WTC11 (cell line): ENCODE data around the gene EFCAB12. TPM values are rescaled to one million over a fixed set of nuclear protein-coding genes. Genes with fewer than 3 reads are reported as not detected.

ENCODE experiments used
- ATAC-seq: fragments of 200-7000 bp; cut with Tn5 transposase; 2 replicates; pipeline ENCODE4 v1.10.0; 2021; ENCODE audit warnings: mild to moderate bottlenecking, moderate library complexity
- CTCF ChIA-PET: fragments of 300-600 bp; sonication (Branson Sonifier 250); formaldehyde crosslinking; loops from one replicate; lab custom pipeline; 2021; ENCODE audit warnings: antibody characterized with exemption; lab: Charles Lee
- POLR2A ChIA-PET: fragments of 350-600 bp; sonication (Branson Sonifier 250); formaldehyde crosslinking; loops from one replicate; lab custom pipeline; 2021; ENCODE audit warnings: antibody characterized with exemption; lab: Charles Lee
- DNase-seq: peaks from one replicate; pipeline ENCODE4 v3.0.0; 2021; ENCODE audit warnings: low spot score
- H3K27ac Mint-ChIP-seq: 2 replicates; pipeline ENCODE4 v1.8.0; 2021; ENCODE audit warnings: mixed read lengths
- H3K27me3 Mint-ChIP-seq: 2 replicates; pipeline ENCODE4 v1.8.0; 2021; ENCODE audit warnings: low read depth, mild to moderate bottlenecking, moderate library complexity, mixed read lengths
- H3K36me3 Mint-ChIP-seq: 2 replicates; pipeline ENCODE4 v1.8.0; 2021; ENCODE audit warnings: mixed read lengths
- H3K4me1 Mint-ChIP-seq: 2 replicates; pipeline ENCODE4 v1.8.0; 2022; ENCODE audit warnings: mixed read lengths
- H3K4me3 Mint-ChIP-seq: 2 replicates; pipeline ENCODE4 v1.8.0; 2021; ENCODE audit warnings: mild to moderate bottlenecking, moderate library complexity, mixed read lengths
- H3K9me3 Mint-ChIP-seq: 2 replicates; pipeline ENCODE4 v1.8.0; 2021; ENCODE audit warnings: mixed read lengths
- ESRRA ChIP-seq: sonication (generic); formaldehyde crosslinking; IDR thresholded peaks from 2 replicates; pipeline ENCODE4 v1.8.1; 2022; ENCODE audit warnings: mild to moderate bottlenecking, missing genetic modification reagents, borderline replicate concordance
- FOXK1 ChIP-seq: sonication (generic); formaldehyde crosslinking; IDR thresholded peaks from 2 replicates; pipeline ENCODE4 v1.8.0; 2022; ENCODE audit warnings: mild to moderate bottlenecking, moderate library complexity, missing genetic modification reagents
- GTF2I ChIP-seq: fragments of 250-450 bp; sonication (Bioruptor Pico); conservative IDR thresholded peaks from 2 replicates; pipeline ENCODE4 v1.4.0; 2021; ENCODE audit warnings: mild to moderate bottlenecking
- MYBL2 ChIP-seq: sonication (generic); formaldehyde crosslinking; IDR thresholded peaks from 2 replicates; pipeline ENCODE4 v1.8.1; 2023; ENCODE audit warnings: mild to moderate bottlenecking, moderate library complexity, missing genetic modification reagents
- NFATC4 ChIP-seq: fragments of 250-450 bp; sonication (Bioruptor Pico); IDR thresholded peaks from 2 replicates; pipeline ENCODE4 v1.9.0; 2021; ENCODE audit warnings: mild to moderate bottlenecking
- RELA ChIP-seq: sonication (generic); formaldehyde crosslinking; IDR thresholded peaks from 2 replicates; pipeline ENCODE4 v1.8.1; 2022; ENCODE audit warnings: missing genetic modification reagents, mild to moderate bottlenecking, borderline replicate concordance
- SMAD4 ChIP-seq: sonication (generic); formaldehyde crosslinking; IDR thresholded peaks from 2 replicates; pipeline ENCODE4 v1.8.0; 2022; ENCODE audit warnings: mild to moderate bottlenecking, missing genetic modification reagents
- SP1 ChIP-seq: sonication (generic); formaldehyde crosslinking; conservative IDR thresholded peaks from 2 replicates; pipeline ENCODE4 v1.8.1; 2022; ENCODE audit warnings: missing genetic modification reagents
- TCF7 ChIP-seq: sonication (generic); formaldehyde crosslinking; IDR thresholded peaks from 2 replicates; pipeline ENCODE4 v1.8.0; 2022; ENCODE audit warnings: mild to moderate bottlenecking, low read depth, missing genetic modification reagents, moderate library complexity
- TEAD1 ChIP-seq: sonication (generic); formaldehyde crosslinking; IDR thresholded peaks from 2 replicates; pipeline ENCODE4 v1.8.0; 2022; ENCODE audit warnings: mild to moderate bottlenecking, missing genetic modification reagents
- total RNA-seq: library from RNA; stranded (reverse); gene quantifications from 3 replicates; pipeline ENCODE4 v1.2.3, GENCODE V29; 2021
- TF ChIP-seq, protein P1 (sequence below): fragments of 250-450 bp; sonication (Bioruptor Pico); conservative IDR thresholded peaks from 2 replicates; pipeline ENCODE4 v1.9.0; 2021; ENCODE audit warnings: mild to moderate bottlenecking
- TF ChIP-seq, protein P2 (sequence below): sonication (generic); formaldehyde crosslinking; IDR thresholded peaks from 2 replicates; pipeline ENCODE4 v1.8.1; 2022; ENCODE audit warnings: low read depth, missing genetic modification reagents, borderline replicate concordance
- TF ChIP-seq, protein P3 (sequence below): sonication (generic); formaldehyde crosslinking; IDR thresholded peaks from 2 replicates; pipeline ENCODE4 v1.8.1; 2023; ENCODE audit warnings: mild to moderate bottlenecking, missing genetic modification reagents
- TF ChIP-seq, protein P4 (sequence below): fragments of 250-450 bp; sonication (Bioruptor Pico); IDR thresholded peaks from 2 replicates; pipeline ENCODE4 v1.9.0; 2021; ENCODE audit warnings: mild to moderate bottlenecking
- TF ChIP-seq, protein P5 (sequence below): sonication (generic); formaldehyde crosslinking; IDR thresholded peaks from 2 replicates; pipeline ENCODE4 v1.8.0; 2022; ENCODE audit warnings: mild to moderate bottlenecking, missing genetic modification reagents
- TF ChIP-seq, protein P6 (sequence below): sonication (generic); formaldehyde crosslinking; IDR thresholded peaks from 2 replicates; pipeline ENCODE4 v1.8.0; 2023; ENCODE audit warnings: mild to moderate bottlenecking, missing genetic modification reagents

EFCAB12 gene
- total RNA-seq, 1 experiment from 2014 or later: 0.20 TPM

DNA sequence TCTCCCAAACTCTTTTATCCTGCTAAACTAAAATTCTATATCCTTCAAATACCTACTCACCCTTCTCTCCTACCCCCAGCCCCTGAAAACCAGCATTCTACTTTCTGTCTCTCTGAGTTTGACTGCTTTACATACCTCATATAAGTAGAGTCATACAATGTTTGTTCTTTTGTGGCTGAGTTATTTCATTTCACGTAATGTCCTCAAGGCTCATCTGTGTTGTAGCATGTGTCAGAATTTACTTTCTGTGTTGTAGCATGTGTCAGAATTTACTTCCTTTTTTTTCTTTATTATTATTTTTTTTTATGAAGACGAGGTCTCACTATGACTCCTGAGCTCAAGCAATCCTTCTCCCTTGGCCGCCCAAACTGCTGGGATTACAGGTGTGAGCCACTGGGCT lies 31.7 kb upstream of the EFCAB12 start (continued):
- TF ChIP-seq SMAD4 (no peak), ESRRA (CRISPR knock-in tag) (no peak)
- TF ChIP-seq, protein P1, sequence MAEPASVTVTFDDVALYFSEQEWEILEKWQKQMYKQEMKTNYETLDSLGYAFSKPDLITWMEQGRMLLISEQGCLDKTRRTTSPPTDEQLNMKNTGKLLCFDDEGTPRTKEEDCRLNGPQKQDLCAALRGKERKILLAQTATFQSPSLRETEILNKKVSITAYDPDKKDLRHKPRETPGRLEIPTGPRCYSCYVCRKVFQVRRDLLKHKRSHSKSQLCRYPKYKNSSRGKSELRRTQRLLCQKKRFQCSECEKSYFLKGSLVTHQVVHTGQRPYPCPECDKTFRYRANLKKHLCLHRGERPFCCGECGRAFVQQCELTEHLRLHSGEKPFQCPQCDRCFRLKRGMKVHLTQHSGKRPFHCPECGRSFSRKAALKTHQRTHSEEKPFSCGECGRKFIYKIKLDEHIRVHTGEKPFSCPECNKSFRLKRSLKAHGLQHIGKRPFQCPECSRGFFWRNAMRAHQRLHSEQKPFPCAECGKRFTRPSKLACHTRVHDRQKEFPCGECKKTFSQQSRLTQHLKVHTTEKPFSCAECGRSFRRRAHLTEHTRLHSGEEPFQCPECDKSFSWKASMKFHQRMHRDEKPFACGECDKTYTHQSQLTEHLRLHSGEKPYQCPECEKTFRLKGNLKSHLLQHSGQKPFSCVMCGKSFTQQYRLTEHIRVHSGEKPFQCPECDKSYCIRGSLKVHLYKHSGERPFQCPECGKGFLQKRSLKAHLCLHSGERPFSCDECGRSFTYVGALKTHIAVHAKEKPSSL (CRISPR knock-in tag): no peak

DNA sequence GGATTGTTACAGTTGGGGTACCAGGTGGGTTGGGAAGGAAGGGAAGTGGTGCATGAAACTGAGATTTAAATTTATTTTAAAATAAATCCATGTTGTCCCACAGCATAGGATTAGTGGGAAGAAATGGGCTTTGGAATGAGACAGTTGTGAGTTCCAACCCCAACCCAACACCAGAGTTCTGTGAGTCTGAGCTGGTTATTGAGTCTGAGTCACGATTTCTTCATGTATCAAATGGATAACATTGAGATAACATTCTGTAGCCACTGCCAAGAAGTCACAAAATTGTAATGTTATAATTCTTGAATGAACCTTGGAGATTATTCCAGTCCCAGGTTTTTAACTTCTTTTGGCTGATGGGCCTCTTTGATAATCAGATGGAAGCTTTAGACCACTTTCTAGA lies 25.3 kb upstream of the EFCAB12 start:
- DNase-seq: no peak
- ChIA-PET CTCF (interaction anchor here (1.4 kb wide), 1 partner anchor 36 kb away, joined by 3 read pairs; no protein-coding TSS in a partner anchor), POLR2A (no interaction called here)
- Mint-ChIP-seq H3K36me3 (peaks cover 12% of the 10 kb centered on the region; the same call in 1 of the 2 replicates), H3K9me3 (no peaks in the 10 kb centered on the region), H3K27me3 (no peaks in the 10 kb centered on the region), H3K27ac (no peak overlapping the region), H3K4me1 (peaks cover 18% of the 10 kb centered on the region), H3K4me3 (no peak overlapping the region)
- ATAC-seq: no peak
- TF ChIP-seq TCF7 (CRISPR knock-in tag) (no peak), GTF2I (CRISPR knock-in tag) (no peak), FOXK1 (CRISPR knock-in tag) (no peak), NFATC4 (CRISPR knock-in tag) (no peak), RELA (CRISPR knock-in tag) (no peak), TEAD1 (CRISPR knock-in tag) (no peak), SP1 (CRISPR knock-in tag) (no peak), MYBL2 (CRISPR knock-in tag) (no peak)
- TF ChIP-seq, protein P2, sequence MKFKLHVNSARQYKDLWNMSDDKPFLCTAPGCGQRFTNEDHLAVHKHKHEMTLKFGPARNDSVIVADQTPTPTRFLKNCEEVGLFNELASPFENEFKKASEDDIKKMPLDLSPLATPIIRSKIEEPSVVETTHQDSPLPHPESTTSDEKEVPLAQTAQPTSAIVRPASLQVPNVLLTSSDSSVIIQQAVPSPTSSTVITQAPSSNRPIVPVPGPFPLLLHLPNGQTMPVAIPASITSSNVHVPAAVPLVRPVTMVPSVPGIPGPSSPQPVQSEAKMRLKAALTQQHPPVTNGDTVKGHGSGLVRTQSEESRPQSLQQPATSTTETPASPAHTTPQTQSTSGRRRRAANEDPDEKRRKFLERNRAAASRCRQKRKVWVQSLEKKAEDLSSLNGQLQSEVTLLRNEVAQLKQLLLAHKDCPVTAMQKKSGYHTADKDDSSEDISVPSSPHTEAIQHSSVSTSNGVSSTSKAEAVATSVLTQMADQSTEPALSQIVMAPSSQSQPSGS (CRISPR knock-in tag): no peak
- TF ChIP-seq, protein P3, sequence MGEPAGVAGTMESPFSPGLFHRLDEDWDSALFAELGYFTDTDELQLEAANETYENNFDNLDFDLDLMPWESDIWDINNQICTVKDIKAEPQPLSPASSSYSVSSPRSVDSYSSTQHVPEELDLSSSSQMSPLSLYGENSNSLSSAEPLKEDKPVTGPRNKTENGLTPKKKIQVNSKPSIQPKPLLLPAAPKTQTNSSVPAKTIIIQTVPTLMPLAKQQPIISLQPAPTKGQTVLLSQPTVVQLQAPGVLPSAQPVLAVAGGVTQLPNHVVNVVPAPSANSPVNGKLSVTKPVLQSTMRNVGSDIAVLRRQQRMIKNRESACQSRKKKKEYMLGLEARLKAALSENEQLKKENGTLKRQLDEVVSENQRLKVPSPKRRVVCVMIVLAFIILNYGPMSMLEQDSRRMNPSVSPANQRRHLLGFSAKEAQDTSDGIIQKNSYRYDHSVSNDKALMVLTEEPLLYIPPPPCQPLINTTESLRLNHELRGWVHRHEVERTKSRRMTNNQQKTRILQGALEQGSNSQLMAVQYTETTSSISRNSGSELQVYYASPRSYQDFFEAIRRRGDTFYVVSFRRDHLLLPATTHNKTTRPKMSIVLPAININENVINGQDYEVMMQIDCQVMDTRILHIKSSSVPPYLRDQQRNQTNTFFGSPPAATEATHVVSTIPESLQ (CRISPR knock-in tag): no peak
- TF ChIP-seq, protein P4, sequence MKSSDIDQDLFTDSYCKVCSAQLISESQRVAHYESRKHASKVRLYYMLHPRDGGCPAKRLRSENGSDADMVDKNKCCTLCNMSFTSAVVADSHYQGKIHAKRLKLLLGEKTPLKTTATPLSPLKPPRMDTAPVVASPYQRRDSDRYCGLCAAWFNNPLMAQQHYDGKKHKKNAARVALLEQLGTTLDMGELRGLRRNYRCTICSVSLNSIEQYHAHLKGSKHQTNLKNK (CRISPR knock-in tag): no peak
- TF ChIP-seq, protein P5, sequence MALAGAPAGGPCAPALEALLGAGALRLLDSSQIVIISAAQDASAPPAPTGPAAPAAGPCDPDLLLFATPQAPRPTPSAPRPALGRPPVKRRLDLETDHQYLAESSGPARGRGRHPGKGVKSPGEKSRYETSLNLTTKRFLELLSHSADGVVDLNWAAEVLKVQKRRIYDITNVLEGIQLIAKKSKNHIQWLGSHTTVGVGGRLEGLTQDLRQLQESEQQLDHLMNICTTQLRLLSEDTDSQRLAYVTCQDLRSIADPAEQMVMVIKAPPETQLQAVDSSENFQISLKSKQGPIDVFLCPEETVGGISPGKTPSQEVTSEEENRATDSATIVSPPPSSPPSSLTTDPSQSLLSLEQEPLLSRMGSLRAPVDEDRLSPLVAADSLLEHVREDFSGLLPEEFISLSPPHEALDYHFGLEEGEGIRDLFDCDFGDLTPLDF (CRISPR knock-in tag): no peak
- TF ChIP-seq, protein P6, sequence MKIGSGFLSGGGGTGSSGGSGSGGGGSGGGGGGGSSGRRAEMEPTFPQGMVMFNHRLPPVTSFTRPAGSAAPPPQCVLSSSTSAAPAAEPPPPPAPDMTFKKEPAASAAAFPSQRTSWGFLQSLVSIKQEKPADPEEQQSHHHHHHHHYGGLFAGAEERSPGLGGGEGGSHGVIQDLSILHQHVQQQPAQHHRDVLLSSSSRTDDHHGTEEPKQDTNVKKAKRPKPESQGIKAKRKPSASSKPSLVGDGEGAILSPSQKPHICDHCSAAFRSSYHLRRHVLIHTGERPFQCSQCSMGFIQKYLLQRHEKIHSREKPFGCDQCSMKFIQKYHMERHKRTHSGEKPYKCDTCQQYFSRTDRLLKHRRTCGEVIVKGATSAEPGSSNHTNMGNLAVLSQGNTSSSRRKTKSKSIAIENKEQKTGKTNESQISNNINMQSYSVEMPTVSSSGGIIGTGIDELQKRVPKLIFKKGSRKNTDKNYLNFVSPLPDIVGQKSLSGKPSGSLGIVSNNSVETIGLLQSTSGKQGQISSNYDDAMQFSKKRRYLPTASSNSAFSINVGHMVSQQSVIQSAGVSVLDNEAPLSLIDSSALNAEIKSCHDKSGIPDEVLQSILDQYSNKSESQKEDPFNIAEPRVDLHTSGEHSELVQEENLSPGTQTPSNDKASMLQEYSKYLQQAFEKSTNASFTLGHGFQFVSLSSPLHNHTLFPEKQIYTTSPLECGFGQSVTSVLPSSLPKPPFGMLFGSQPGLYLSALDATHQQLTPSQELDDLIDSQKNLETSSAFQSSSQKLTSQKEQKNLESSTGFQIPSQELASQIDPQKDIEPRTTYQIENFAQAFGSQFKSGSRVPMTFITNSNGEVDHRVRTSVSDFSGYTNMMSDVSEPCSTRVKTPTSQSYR: no peak
